HepG2 (cell line): ENCODE measurements around the gene EOGT. TPM values are rescaled to one million over a fixed set of nuclear protein-coding genes. Genes with fewer than 3 reads are reported as not detected.

Experiments
- ATAC-seq: fragments of 200-7000 bp; cut with Tn5 transposase; 3 replicates; pipeline ENCODE4 v1.9.1; 2020; ENCODE audit warnings: mild to moderate bottlenecking, moderate library complexity
- BruUV-seq: library from RNA; stranded (reverse); fragments of 400-500 nt; replicated peaks from 2 replicates; lab custom pipeline; 2021; lab: Mats Ljungman, UMichigan
- CTCF ChIA-PET: fragments of 300-600 bp; formaldehyde crosslinking; extraction: SDS; loops from one replicate; lab custom pipeline; 2021; ENCODE audit warnings: low total read pairs, inconsistent platforms, low intra/inter-chr PET ratio; lab: Yijun Ruan, JAX
- POLR2A ChIA-PET: fragments of 350-600 bp; sonication (Branson Sonifier 250); formaldehyde crosslinking; loops from one replicate; lab custom pipeline; 2020; ENCODE audit warnings: antibody characterized with exemption, inconsistent platforms; lab: Yijun Ruan, JAX
- DNase-seq: peaks from one replicate; pipeline ENCODE4 v3.0.0-alpha.2; 2015; ENCODE audit warnings: low spot score
- FAIRE-seq: peaks from 3 replicates; lab custom pipeline; 2011; peaks lifted over from hg19 to GRCh38; lab: Jason Lieb, UNC
- H2AFZ ChIP-seq: one replicate; pipeline ENCODE4 v1.6.1; 2011; ENCODE audit warnings: low read length, inconsistent platforms
- H3K27ac ChIP-seq: fragments of 300-600 bp; 3 replicates; pipeline ENCODE4 v1.8.0; 2011; ENCODE audit warnings: mixed run types, mild to moderate bottlenecking, mixed read lengths, low read length, inconsistent platforms; ENCODE audit not compliant: insufficient read depth; ENCODE audit errors: extremely low read length
- H3K27me3 ChIP-seq, 2 experiments: fragments of 200-600 bp in 1 of 2; 2 replicates in 1 of 2; 3 replicates in 1 of 2; pipeline versions ENCODE4 v1.6.0 to v1.8.0; 2011; ENCODE audit warnings: low read length in 2 of 2, mild to moderate bottlenecking in 2 of 2, moderate library complexity in 2 of 2, inconsistent platforms in 1 of 2; ENCODE audit not compliant: insufficient read depth in 2 of 2, control insufficient read depth in 1 of 2
- H3K36me3 ChIP-seq, 2 experiments: fragments of 200-600 bp in 1 of 2; replicated peaks in 1 of 2; 2 replicates in 1 of 2; 3 replicates in 1 of 2; pipeline versions ENCODE4 v1.5.1 to v1.8.0; 2011; ENCODE audit warnings: low read length in 2 of 2, inconsistent platforms in 1 of 2; ENCODE audit not compliant: insufficient read depth in 2 of 2, control insufficient read depth in 1 of 2
- H3K4me1 ChIP-seq: 2 replicates; pipeline ENCODE4 v1.5.1; 2012; ENCODE audit warnings: low read length, inconsistent platforms; ENCODE audit not compliant: insufficient read depth
- H3K4me2 ChIP-seq: 2 replicates; pipeline ENCODE4 v1.6.0; 2011; ENCODE audit warnings: low read depth, low read length, inconsistent platforms
- H3K4me3 ChIP-seq, 3 experiments: fragments of 200-600 bp in 1 of 3; sonication (generic), shearing (Covaris generic) in 1 of 3; replicated peaks in 1 of 3; 2 replicates each; pipeline ENCODE4 v1.5.1; 2011 to 2016; ENCODE audit warnings: low read length in 3 of 3, inconsistent platforms in 2 of 3, low read depth in 2 of 3, mild to moderate bottlenecking in 2 of 3, control low read depth in 1 of 3, mixed read lengths in 1 of 3; ENCODE audit not compliant: insufficient read depth in 1 of 3
- H3K79me2 ChIP-seq: one replicate; pipeline ENCODE4 v1.6.1; 2011; ENCODE audit warnings: low read length, inconsistent platforms; ENCODE audit not compliant: insufficient read depth
- H3K9ac ChIP-seq: 2 replicates; pipeline ENCODE4 v1.6.0; 2011; ENCODE audit warnings: mild to moderate bottlenecking, low read depth, low read length, inconsistent platforms; ENCODE audit not compliant: insufficient read depth
- H3K9me3 ChIP-seq: 2 replicates; pipeline ENCODE4 v1.5.1; 2012; ENCODE audit warnings: mild to moderate bottlenecking, low read length
- H4K20me1 ChIP-seq: 2 replicates; pipeline ENCODE4 v1.6.0; 2011; ENCODE audit warnings: inconsistent platforms, mild to moderate bottlenecking, low read length, moderate library complexity; ENCODE audit not compliant: insufficient read depth
- GATAD2A ChIP-seq: IDR thresholded peaks from 2 replicates; pipeline ENCODE4 v1.6.1; 2016
- NFKB2 ChIP-seq: sonication (generic); formaldehyde crosslinking; IDR thresholded peaks from 2 replicates; pipeline ENCODE4 v1.4.0; 2020; ENCODE audit warnings: missing genetic modification reagents, borderline replicate concordance
- TBX3 ChIP-seq: fragments of 450-650 bp; IDR thresholded peaks from 2 replicates; pipeline ENCODE4 v1.6.1; 2017; ENCODE audit warnings: antibody characterized with exemption, mild to moderate bottlenecking, inconsistent platforms, borderline replicate concordance
- YY1 ChIP-seq: IDR thresholded peaks from 2 replicates; pipeline ENCODE4 v1.6.1; 2011; ENCODE audit warnings: low read length, low read depth, moderate library complexity, mild to moderate bottlenecking; ENCODE audit not compliant: insufficient read depth, insufficient replicate concordance
- in situ Hi-C: cut with HindIII; loops from 2 replicates; pipeline ENCODE4 v1.10.0; 2017; ENCODE audit warnings: low pct_unique_long_range_greater_than_20kb; ENCODE audit not compliant: extremely low pct_ligation_motif_present
- intact Hi-C: fragments of 100-400 bp; cut with micrococcal nuclease; formaldehyde crosslinking; loops from one replicate; pipeline ENCODE4 v1.10.0; 2022; ENCODE audit not compliant: unreplicated experiment
- polyA plus RNA-seq, 8 experiments: library from polyadenylated mRNA; depleted of rRNA in 3 of 8; stranded (reverse) in 7 of 8; unstranded in 1 of 8; fragments of >200 nt; fragmentation: Illumina TruSeq in 4 of 8; extraction: Trizol in 4 of 8; gene quantifications; 2 replicates each; pipeline versions ENCODE4 v1.2.1 to v1.2.3, GENCODE V29; 2011 to 2016; ENCODE audit warnings: low read depth in 4 of 8, missing spikeins in 1 of 8, mixed read lengths in 1 of 8; ENCODE audit not compliant: insufficient read depth in 1 of 8
- total RNA-seq, 5 experiments: library from RNA; depleted of rRNA; stranded (reverse); fragments of >200 nt; fragmentation: Illumina TruSeq; extraction: Trizol; gene quantifications; 2 replicates each; pipeline ENCODE4 v1.2.3, GENCODE V29; 2016; ENCODE audit warnings: low read depth in 1 of 5
- TF ChIP-seq, protein P1 (sequence below): sonication (generic); formaldehyde crosslinking; conservative IDR thresholded peaks from 2 replicates; pipeline ENCODE4 v1.4.0; 2020; ENCODE audit warnings: missing genetic modification reagents
- TF ChIP-seq, protein P2 (sequence below): IDR thresholded peaks from 2 replicates; pipeline ENCODE4 v1.6.1; 2016; ENCODE audit warnings: control low read depth
- TF ChIP-seq, protein P3 (sequence below): sonication (generic); formaldehyde crosslinking; conservative IDR thresholded peaks from 2 replicates; pipeline ENCODE4 v1.5.0; 2020; ENCODE audit warnings: missing genetic modification reagents

EOGT gene
- total and polyA plus RNA-seq, 2 of the 13 experiments (the other 11 are each of a cell fraction or from before 2014, with no cell fraction given), result 4.5 to 18.6 TPM

DNA sequence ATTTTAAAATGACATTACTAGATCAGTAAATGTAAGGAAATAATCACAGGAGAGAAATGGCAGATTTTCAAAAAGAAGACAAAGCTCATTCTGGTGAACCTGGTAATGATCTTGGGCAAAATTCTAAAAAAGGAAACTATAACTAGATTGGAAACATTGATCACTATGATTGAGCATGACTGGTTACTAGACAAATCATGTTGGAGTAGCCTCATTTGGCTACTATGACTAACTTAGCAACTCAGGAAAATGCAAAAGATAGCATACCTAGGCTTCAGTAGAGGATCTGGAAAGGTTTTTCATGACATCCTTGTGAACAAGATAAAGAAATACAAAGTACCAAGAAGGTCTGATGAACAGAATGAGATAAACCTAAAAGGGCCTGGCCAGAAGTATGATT, 46.2 kb upstream of the EOGT start:
- Histone ChIP-seq H3K36me3 (peaks cover 7 to 46% of the 10 kb centered on the region in 2 experiments), H3K27me3 (no peaks in the 10 kb centered on the region), H3K9ac (no peak overlapping the region), H3K4me1 (no peaks in the 10 kb centered on the region), H2AFZ (no peak overlapping the region), H3K27ac (no peak overlapping the region), H4K20me1 (no peaks in the 10 kb centered on the region; the same call in 1 of the 2 replicates), H3K4me2 (no peak overlapping the region), H3K9me3 (no peaks in the 10 kb centered on the region), H3K79me2 (no peaks in the 10 kb centered on the region), H3K4me3 (no peak overlapping the region)
- CTCF ChIA-PET, result no interaction called here
- ATAC-seq, result no peak
- FAIRE-seq, result no peak
- in situ Hi-C loops, result no loop called here
- intact Hi-C loops, result no loop called here
- TF ChIP-seq, protein P1, sequence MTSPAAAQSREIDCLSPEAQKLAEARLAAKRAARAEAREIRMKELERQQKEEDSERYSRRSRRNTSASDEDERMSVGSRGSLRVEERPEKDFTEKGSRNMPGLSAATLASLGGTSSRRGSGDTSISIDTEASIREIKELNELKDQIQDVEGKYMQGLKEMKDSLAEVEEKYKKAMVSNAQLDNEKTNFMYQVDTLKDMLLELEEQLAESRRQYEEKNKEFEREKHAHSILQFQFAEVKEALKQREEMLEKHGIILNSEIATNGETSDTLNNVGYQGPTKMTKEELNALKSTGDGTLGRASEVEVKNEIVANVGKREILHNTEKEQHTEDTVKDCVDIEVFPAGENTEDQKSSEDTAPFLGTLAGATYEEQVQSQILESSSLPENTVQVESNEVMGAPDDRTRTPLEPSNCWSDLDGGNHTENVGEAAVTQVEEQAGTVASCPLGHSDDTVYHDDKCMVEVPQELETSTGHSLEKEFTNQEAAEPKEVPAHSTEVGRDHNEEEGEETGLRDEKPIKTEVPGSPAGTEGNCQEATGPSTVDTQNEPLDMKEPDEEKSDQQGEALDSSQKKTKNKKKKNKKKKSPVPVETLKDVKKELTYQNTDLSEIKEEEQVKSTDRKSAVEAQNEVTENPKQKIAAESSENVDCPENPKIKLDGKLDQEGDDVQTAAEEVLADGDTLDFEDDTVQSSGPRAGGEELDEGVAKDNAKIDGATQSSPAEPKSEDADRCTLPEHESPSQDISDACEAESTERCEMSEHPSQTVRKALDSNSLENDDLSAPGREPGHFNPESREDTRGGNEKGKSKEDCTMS (CRISPR knock-in tag), result no peak
- TF ChIP-seq, protein P2, sequence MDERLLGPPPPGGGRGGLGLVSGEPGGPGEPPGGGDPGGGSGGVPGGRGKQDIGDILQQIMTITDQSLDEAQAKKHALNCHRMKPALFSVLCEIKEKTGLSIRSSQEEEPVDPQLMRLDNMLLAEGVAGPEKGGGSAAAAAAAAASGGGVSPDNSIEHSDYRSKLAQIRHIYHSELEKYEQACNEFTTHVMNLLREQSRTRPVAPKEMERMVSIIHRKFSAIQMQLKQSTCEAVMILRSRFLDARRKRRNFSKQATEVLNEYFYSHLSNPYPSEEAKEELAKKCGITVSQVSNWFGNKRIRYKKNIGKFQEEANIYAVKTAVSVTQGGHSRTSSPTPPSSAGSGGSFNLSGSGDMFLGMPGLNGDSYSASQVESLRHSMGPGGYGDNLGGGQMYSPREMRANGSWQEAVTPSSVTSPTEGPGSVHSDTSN, result no peak
- TF ChIP-seq, protein P3, sequence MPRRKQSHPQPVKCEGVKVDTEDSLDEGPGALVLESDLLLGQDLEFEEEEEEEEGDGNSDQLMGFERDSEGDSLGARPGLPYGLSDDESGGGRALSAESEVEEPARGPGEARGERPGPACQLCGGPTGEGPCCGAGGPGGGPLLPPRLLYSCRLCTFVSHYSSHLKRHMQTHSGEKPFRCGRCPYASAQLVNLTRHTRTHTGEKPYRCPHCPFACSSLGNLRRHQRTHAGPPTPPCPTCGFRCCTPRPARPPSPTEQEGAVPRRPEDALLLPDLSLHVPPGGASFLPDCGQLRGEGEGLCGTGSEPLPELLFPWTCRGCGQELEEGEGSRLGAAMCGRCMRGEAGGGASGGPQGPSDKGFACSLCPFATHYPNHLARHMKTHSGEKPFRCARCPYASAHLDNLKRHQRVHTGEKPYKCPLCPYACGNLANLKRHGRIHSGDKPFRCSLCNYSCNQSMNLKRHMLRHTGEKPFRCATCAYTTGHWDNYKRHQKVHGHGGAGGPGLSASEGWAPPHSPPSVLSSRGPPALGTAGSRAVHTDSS, result no peak
- TF ChIP-seq YY1, result no peak
- no peak for TF ChIP-seq GATAD2A (CRISPR knock-in tag)
- no peak for TF ChIP-seq TBX3
- TF ChIP-seq NFKB2 (CRISPR knock-in tag), result no peak
- no peak for DNase-seq
- POLR2A ChIA-PET, result no interaction called here
- BruUV-seq, result no TSS peak
